ENCODE measurements around the gene RAB27A. TPM values are rescaled to one million over a fixed set of nuclear protein-coding genes. Genes with fewer than 3 reads are reported as not detected.
"Not testable (repeated sequence)": the region's sequence is repeated elsewhere in the genome, so short reads cannot be mapped to it uniquely, and the experiment has no call there.

RAB27A gene
- total RNA-seq, 2 experiments from 2014 or later = 122 to 125 TPM

GRCh38 chr15:55282284-55282833 lies 7.3 kb downstream of the RAB27A start:
- CTCF ChIA-PET = interaction anchor here (0.7 to 2.2 kb wide), 8 partner anchors 9 to 114 kb away, joined by 3 to 11 read pairs (median 3); no protein-coding TSS in a partner anchor
- Mint-ChIP-seq H3K36me3 (ENCODE audit: low read depth) (peaks cover 66% of the 10 kb centered on the region), H3K27me3 (no peaks in the 10 kb centered on the region), H3K9me3 (no peaks in the 10 kb centered on the region), H3K4me3 (peak overlapping the region; percentile 43), H3K27ac (peak overlapping the region; percentile 98), H3K4me1 (ENCODE audit: low read depth) (peaks cover 93% of the 10 kb centered on the region)
- peak; percentile 45 for DNase-seq
- ATAC-seq = no peak
- POLR2A ChIA-PET = interaction anchor here (0.6 to 1.8 kb wide), 12 partner anchors 11 to 85 kb away, joined by 3 to 5 read pairs (median 3); partner anchors contain the start of genes PIGB and PIGBOS1
- no peak for TF ChIP-seq CTCF (IDR thresholded peaks at IDR 0.05)
- intact Hi-C loops (cut with micrococcal nuclease) = loop anchor here (2.0 kb wide), 1 partner anchor 60 kb away; no protein-coding TSS in a partner anchor

GRCh38 chr15:55281517-55282228 lies 7.9 kb downstream of the RAB27A start:
- H3K4me1 Mint-ChIP-seq (ENCODE audit: low read depth) = peaks cover 96% of the 10 kb centered on the region
- ATAC-seq = no peak
- no peaks in the 10 kb centered on the region for H3K9me3 Mint-ChIP-seq
- intact Hi-C loops (cut with micrococcal nuclease) = loop anchor here (2.0 kb wide), 1 partner anchor 59 kb away; no protein-coding TSS in a partner anchor
- H3K36me3 Mint-ChIP-seq (ENCODE audit: low read depth) = peaks cover 65% of the 10 kb centered on the region
- CTCF ChIA-PET = interaction anchor here (0.7 to 2.2 kb wide), 7 partner anchors 9 to 113 kb away, joined by 3 to 11 read pairs (median 3); no protein-coding TSS in a partner anchor
- TF ChIP-seq CTCF (IDR thresholded peaks at IDR 0.05) = no peak
- no peak for DNase-seq
- H3K4me3 Mint-ChIP-seq = peak overlapping the region; percentile 28
- POLR2A ChIA-PET = interaction anchor here (0.7 to 1.8 kb wide), 12 partner anchors 10 to 84 kb away, joined by 3 to 5 read pairs (median 3); partner anchors contain the start of genes PIGB and PIGBOS1
- no peaks in the 10 kb centered on the region for H3K27me3 Mint-ChIP-seq
- H3K27ac Mint-ChIP-seq = peak overlapping the region; percentile 98

- H3K4me3 Mint-ChIP-seq; H3K9me3 Mint-ChIP-seq; intact Hi-C loops (cut with micrococcal nuclease); H3K27me3 Mint-ChIP-seq; ATAC-seq: not testable (repeated sequence)
- peak; percentile 72 for DNase-seq
- peak overlapping the region; percentile 98 for H3K27ac Mint-ChIP-seq
- CTCF ChIA-PET = interaction anchor here (1.0 to 2.2 kb wide), 4 partner anchors 10 to 62 kb away, joined by 4 to 11 read pairs (median 5); no protein-coding TSS in a partner anchor
- peaks cover 92% of the 10 kb centered on the region for H3K4me1 Mint-ChIP-seq (ENCODE audit: low read depth)
- peaks cover 58% of the 10 kb centered on the region for H3K36me3 Mint-ChIP-seq (ENCODE audit: low read depth)
- POLR2A ChIA-PET = interaction anchor here (1.0 to 5.1 kb wide), 4 partner anchors 8 to 44 kb away, joined by 3 to 30 read pairs (median 4); no protein-coding TSS in a partner anchor
These were observed 9.0 kb downstream of the RAB27A start for GRCh38 chr15:55280589-55280988.

- Mint-ChIP-seq H3K4me3 (peak overlapping the region; percentile 41), H3K36me3 (ENCODE audit: low read depth) (peaks cover 60% of the 10 kb centered on the region), H3K27me3 (no peaks in the 10 kb centered on the region), H3K4me1 (ENCODE audit: low read depth) (peaks cover 92% of the 10 kb centered on the region), H3K27ac (peak overlapping the region; percentile 98), H3K9me3 (peaks cover 1% of the 10 kb centered on the region)
- CTCF ChIA-PET = interaction anchor here (0.6 to 2.0 kb wide), 5 partner anchors 8 to 62 kb away, joined by 3 to 6 read pairs (median 4); no protein-coding TSS in a partner anchor
- no peak for TF ChIP-seq CTCF (IDR thresholded peaks at IDR 0.05)
- POLR2A ChIA-PET = interaction anchor here (1.0 to 5.1 kb wide), 8 partner anchors 8 to 83 kb away, joined by 3 to 30 read pairs (median 4); partner anchors contain the start of gene RSL24D1
- intact Hi-C loops (cut with micrococcal nuclease) = loop anchor here (5.0 kb wide), 1 partner anchor 38 kb away; no protein-coding TSS in a partner anchor
- ATAC-seq (peak; percentile 75), DNase-seq (peak; percentile 84)
These were observed 9.8 kb downstream of the RAB27A start for GRCh38 chr15:55279746-55280351.
